T follicular helper cell (primary cell): Measurements from ENCODE around the gene CD80.

Experiments used
- DNase-seq: peaks from one replicate; pipeline ENCODE4 v3.0.0-alpha.2; 2020; ENCODE audit warnings: low read depth

The CD80 gene

GRCh38 chr3:119547227-119547626 lies 12.2 kb downstream of the CD80 start:
- DNase-seq = no peak

DNA sequence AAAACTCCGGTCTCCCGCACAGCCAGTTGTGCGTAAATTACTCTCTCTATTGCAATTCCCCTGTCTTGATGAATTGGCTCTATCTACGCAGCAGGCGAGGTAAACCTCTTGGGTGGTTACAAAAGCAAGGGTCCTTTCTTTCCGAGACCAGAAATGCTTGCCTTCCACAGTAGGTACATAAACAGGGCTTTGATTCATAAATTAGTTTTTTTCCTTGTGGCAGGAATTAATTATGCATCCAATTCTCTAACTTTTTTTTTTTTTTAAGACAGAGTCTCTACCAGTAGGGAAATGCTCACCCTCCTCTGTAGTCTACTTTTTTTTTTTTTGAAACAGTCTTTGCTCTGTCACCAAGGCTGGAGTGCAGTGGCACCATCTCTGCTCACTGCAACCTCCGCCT lies 16.3 kb downstream of the CD80 start:
- no peak for DNase-seq

- no peak for DNase-seq
Measured at GRCh38 chr3:119542168-119542767, 17.1 kb downstream of the CD80 start.

DNA sequence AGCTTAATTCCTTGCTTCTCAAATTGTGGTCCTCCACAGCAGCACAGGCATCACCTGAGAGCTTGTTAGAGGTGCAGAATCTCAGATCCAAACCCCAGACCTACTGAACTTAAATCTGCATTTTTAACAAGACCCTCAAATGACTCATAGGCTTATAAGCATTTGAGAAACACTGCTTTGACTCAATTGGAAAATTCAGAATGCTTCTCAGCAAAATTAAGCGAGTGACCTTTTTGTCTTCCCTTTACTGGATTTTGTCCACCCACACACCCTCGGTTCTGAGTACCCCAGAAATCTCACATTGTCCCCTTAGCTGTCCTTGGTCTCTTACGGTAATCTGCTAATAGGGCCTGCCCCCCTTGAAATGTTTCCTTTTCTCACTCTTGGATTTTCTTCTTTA lies 17.9 kb downstream of the CD80 start:
- DNase-seq = no peak

DNA sequence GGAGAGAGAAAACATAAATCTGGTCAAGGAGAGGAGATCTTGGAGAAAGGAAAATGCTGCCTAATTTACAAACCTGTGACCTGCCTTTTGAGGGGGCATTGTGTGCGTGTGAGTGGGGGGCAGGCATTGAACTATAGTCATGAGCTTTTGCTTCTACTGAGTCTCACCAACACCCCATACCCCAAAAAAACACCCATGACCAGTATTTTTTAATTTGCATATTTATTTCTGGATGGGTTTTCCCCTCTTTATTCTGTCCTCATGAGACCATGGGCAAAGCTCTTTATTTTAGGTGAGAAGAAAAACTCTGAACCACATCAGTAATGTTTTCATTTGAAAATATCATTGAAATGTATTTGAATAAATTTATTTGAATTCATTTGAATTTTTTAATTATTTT lies 20.6 kb downstream of the CD80 start:
- no peak for DNase-seq

DNA sequence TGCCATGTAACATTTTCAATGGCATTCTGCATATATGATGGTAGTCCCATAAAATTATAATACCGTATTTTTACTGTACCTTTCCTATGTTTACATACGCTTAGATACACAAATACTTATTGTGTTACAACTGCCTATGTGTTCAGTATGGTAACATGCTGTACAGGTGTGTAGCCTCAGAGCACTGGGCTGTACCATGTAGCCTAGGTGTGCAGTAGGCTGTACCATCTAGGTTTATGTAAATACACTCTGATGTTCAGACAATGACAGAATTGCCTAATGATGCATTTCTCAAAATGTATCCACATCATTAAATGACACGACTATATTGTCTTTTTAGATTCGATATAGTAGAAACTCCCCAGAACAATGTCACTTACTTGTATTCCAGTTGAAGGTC lies 22.7 kb downstream of the CD80 start:
- DNase-seq = no peak

DNA sequence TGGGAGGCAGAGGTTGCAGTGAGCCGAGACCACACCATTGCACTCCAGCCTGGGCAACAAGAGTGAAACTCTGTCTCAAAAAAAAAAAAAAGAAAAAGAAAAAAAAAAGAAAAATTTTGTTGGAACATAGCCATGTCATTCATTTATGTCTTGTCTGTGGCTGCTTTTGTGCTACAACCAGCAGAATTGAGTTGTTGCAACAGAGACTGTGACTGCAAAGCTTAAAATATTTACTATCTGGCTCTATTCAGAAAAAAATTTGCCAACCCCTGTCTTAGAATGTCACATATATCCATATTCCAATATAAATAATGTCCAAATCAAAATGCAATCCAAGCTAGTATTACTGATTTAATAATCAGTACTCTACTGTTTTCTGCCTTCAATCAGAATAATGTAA lies 25.1 kb downstream of the CD80 start:
- no peak for DNase-seq

DNA sequence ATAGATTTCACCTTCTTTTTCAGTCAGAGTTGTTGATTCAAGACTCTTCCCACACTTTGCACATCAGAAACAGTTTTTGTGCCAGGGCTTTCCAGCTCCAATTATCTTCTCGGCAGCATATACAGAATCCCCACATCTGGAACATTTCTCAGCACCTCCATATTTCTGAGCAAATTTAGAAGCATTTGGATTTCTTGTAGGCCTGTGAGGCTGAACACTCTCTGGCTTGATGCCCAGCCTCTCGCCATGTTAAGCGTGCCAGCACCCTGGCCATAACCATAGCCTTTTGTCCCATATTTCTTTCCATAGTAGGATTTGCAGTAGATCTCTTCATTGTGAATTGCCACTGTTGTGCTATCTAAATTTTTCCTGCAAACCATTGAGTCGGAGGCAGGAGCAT lies 28.3 kb downstream of the CD80 start:
- no peak for DNase-seq

- no peak for DNase-seq
Measured at GRCh38 chr3:119530456-119530855, 29.0 kb downstream of the CD80 start.

- no peak for DNase-seq
Measured at GRCh38 chr3:119529883-119530282, 29.5 kb downstream of the CD80 start.

DNA sequence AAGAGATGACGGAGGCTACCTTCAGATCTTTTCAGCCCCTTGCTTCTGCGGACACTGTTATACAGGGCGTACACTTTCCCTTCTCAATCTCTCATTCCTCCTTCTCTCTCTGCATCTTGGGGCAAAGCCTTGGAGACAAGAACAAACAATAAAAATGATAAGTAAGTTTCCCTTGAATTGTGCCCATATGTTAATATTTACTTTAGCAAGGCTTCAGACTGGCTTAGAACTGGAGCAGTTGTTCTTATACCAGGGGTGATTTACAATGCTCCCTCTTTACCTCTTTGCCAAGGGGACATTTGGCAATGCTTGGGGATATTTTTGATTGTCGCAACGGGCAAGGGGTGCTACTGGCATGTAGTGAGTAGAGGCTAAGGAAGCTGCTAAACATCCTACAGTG lies 31.7 kb downstream of the CD80 start:
- no peak for DNase-seq

- DNase-seq = no peak
Measured at GRCh38 chr3:119524931-119525662, 34.3 kb downstream of the CD80 start.

DNA sequence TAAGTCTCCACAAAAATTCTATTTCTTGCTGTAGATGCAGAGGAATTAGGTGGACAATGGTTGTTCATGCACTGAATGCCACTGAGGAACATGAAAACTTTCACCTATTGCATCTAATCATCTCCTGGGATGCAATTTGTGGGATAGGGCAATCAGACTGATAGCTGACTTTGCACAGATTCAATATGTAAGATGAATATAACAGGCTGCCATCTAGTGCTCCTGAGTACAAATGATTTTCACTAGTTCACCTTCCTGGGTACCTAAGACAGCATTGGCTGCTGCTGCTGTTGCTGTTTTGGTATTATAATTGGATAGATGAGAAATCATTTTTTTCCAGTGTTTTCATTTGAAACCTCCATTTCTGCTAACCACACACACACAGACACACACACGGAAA lies 41.4 kb downstream of the CD80 start:
- no peak for DNase-seq

DNA sequence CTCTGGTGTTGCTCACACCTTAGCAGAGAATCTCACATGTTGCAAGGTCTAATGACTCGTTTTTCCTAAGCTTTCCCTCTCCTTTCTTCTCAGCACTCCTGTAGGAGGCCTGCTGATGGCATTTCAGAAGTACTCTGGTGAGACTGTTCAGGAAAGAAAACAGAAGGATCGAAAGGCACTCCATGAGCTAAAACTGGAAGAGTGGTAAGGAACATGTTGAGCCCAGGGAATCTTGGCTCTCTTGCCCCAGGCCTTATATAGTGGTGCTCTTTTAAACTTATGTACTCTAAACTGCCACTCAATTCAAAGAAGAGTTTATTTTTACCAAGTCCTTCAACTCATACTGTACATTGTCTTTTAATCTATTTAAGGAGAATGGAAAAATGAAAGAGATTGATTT lies 42.3 kb downstream of the CD80 start:
- DNase-seq = no peak

DNA sequence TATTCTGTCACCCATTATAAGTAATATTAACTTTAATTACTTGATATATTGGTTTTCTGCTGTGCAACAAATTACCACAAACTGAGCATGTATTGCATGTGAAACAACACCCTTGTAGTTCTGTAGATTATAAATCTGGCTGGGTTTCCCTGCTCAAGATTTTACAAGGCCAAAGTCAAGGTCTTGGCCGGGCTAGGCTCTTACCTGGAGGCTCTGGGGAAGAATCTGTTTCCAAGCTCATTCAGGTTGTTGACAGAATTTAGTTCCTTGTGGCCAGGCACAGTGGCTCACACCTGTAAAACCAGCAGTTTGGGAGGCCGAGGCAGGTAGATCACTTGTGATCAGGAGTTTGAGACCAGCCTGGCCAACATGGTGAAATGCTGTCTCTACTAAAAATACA lies 44.8 kb downstream of the CD80 start:
- no peak for DNase-seq

DNA sequence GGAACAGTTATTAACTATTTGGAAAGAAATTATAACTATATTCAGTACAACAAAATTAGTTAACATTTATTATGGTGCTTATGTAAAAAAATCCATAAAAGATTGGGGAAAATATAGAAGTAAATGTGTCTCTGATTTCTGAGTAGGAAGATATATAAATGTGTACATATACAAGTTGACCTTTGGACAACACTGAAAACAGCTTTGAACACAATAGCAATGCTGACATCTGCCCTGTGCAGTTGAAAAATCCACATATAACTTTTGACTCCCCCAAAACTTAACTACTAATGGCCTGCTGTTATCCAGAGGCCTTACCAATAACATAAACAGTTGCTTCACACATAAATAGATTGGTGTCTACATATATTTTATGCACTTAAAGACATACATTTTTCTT lies 48.7 kb downstream of the CD80 start:
- no peak for DNase-seq

DNA sequence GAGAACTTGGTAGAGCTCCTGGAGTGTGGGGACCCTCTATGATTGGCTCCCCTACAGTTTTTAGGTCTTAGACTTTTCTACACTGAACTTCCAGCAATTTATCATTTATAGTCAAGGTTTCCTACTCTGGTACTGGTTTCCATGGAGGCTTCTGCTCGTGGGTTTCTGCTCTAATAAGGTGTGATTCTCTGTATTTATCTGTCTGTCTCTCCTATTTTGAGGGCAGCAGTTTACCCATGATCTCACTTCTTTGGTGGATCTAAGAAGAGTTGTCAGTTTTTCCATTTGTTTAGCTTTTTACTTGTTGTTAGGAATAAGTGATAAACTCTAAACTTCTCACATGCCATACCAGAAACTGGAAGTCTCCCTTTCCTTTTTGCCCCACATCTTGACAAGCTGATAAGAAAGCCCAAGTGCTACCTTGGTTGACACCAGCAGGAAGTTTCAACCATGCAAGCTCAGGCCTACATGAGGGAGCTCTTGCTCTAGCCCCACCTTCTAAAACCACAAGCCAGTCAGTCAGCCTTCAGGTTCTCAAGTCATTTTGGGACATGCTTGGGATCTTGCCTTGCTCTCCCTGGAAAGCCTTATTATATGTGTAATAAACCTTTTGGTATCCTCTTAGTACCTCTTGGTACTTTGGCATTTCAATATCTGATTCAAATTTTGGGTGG lies 51.1 kb downstream of the CD80 start:
- no peak for DNase-seq

GRCh38 chr3:119507404-119507803 lies 52.0 kb downstream of the CD80 start:
- no peak for DNase-seq

DNA sequence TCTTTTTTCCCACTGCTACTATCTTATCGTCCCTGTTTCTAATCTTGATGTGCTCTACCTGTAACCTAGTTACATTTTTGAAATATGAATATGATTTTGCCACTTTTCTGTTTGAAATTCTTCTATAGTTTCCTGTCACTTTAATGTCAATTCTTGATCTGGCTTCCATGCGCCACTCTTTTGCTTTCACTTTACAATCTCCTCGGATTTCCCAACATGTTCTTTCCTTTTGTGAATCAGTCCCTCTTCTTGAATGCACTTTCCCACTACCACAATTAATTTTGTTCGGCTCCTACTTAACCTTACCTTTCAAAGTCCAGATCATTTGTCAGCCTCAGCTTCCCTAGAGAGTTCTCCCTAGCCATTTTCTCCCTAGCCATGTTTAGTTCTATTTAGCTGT lies 52.8 kb downstream of the CD80 start:
- no peak for DNase-seq

- DNase-seq = no peak
Measured at GRCh38 chr3:119500901-119501300, 58.5 kb downstream of the CD80 start.

- DNase-seq = no peak
Measured at GRCh38 chr3:119500265-119500664, 59.1 kb downstream of the CD80 start.

GRCh38 chr3:119498186-119499011 lies 61.0 kb downstream of the CD80 start, which contains the start of gene TIMMDC1:
Gene TIMMDC1, plus strand, starts transcription at chr3:119498547. Its CDS starts 187 bp downstream, at chr3:119498734.
- DNase-seq = peak; percentile 97

GRCh38 chr3:119497820-119498185 lies 61.6 kb downstream of the CD80 start:
- DNase-seq = no peak
